ENCODE results near the gene SLCO3A1.

DNA sequence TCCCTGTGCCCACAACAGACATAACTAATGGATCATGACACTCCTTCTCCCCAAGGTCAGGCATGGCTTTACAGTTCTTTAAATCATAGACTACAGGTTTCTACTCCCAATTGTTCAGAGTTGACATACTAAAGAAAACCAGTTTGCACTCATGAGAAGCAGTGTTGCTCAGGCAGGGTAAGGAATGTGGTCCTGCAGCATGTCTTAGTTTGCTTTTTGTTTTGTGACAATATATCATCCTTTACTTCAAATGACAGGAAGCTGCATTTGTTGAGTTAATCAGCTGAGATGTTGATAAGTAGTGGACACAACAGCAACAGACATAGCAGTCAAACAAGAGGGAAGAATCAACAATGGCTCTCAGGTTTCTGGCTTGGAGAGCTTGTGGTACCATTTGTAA is 267.5 kb downstream of the SLCO3A1 start:
- TF ChIP-seq, protein P1, sequence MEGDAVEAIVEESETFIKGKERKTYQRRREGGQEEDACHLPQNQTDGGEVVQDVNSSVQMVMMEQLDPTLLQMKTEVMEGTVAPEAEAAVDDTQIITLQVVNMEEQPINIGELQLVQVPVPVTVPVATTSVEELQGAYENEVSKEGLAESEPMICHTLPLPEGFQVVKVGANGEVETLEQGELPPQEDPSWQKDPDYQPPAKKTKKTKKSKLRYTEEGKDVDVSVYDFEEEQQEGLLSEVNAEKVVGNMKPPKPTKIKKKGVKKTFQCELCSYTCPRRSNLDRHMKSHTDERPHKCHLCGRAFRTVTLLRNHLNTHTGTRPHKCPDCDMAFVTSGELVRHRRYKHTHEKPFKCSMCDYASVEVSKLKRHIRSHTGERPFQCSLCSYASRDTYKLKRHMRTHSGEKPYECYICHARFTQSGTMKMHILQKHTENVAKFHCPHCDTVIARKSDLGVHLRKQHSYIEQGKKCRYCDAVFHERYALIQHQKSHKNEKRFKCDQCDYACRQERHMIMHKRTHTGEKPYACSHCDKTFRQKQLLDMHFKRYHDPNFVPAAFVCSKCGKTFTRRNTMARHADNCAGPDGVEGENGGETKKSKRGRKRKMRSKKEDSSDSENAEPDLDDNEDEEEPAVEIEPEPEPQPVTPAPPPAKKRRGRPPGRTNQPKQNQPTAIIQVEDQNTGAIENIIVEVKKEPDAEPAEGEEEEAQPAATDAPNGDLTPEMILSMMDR (conservative IDR thresholded peaks at IDR 0.05): no peak
- no peak for TF ChIP-seq EZH2 (IDR thresholded peaks at IDR 0.05; ENCODE audit: low read depth)

Data from PC-9 (cell line).